H9 (cell line): ENCODE data around the gene KRTAP1-5. TPM values are rescaled to one million over a fixed set of nuclear protein-coding genes. Genes with fewer than 3 reads are reported as not detected.

Experiments used
- DNase-seq: peaks from one replicate; pipeline ENCODE4 v3.0.0-alpha.2; 2017
- H2AFZ ChIP-seq: one replicate; pipeline ENCODE4 v1.6.1; 2013; ENCODE audit warnings: mild to moderate bottlenecking, low read length, control low read depth, moderate library complexity
- H2AK5ac ChIP-seq: 2 replicates; pipeline ENCODE4 v1.6.1; 2013; ENCODE audit warnings: low read length, control low read depth, mixed read lengths; ENCODE audit not compliant: insufficient read length
- H2BK120ac ChIP-seq: one replicate; pipeline ENCODE4 v1.6.1; 2013; ENCODE audit warnings: low read depth, mild to moderate bottlenecking, low read length, control low read depth, inconsistent platforms; ENCODE audit not compliant: poor library complexity, severe bottlenecking
- H2BK12ac ChIP-seq: 2 replicates; pipeline ENCODE4 v1.6.1; 2013; ENCODE audit warnings: low read length, control low read depth, mixed read lengths, low read depth; ENCODE audit not compliant: insufficient read length
- H2BK15ac ChIP-seq: 2 replicates; pipeline ENCODE4 v1.6.1; 2013; ENCODE audit warnings: low read depth, low read length, control low read depth
- H2BK20ac ChIP-seq: one replicate; pipeline ENCODE4 v1.6.1; 2013; ENCODE audit warnings: low read depth, mild to moderate bottlenecking, low read length, control low read depth, inconsistent platforms; ENCODE audit not compliant: poor library complexity, severe bottlenecking
- H2BK5ac ChIP-seq: 2 replicates; pipeline ENCODE4 v1.6.1; 2013; ENCODE audit warnings: low read length, control low read depth, mixed read lengths; ENCODE audit not compliant: insufficient read length
- H3K14ac ChIP-seq: 2 replicates; pipeline ENCODE4 v1.6.1; 2013; ENCODE audit warnings: low read length, control low read depth; ENCODE audit not compliant: insufficient read depth
- H3K18ac ChIP-seq: 2 replicates; pipeline ENCODE4 v1.6.1; 2013; ENCODE audit warnings: low read depth, mild to moderate bottlenecking, mixed read lengths, low read length, control low read depth; ENCODE audit not compliant: insufficient read length
- H3K23ac ChIP-seq: 2 replicates; pipeline ENCODE4 v1.6.1; 2013; ENCODE audit warnings: low read length, control low read depth, mixed read lengths, low read depth; ENCODE audit not compliant: insufficient read length
- H3K23me2 ChIP-seq: 2 replicates; pipeline ENCODE4 v1.6.1; 2013; ENCODE audit warnings: low read depth, mild to moderate bottlenecking, mixed read lengths, low read length, control low read depth; ENCODE audit not compliant: insufficient read length, poor library complexity, severe bottlenecking
- H3K27ac ChIP-seq: 2 replicates; pipeline ENCODE4 v1.5.1; 2013; ENCODE audit warnings: low read length, control low read depth, mixed read lengths, low read depth; ENCODE audit not compliant: insufficient read length
- H3K27me3 ChIP-seq: 2 replicates; pipeline ENCODE4 v1.6.1; 2013; ENCODE audit warnings: low read length, control low read depth, inconsistent platforms; ENCODE audit not compliant: insufficient read depth
- H3K4ac ChIP-seq: 2 replicates; pipeline ENCODE4 v1.6.1; 2013; ENCODE audit warnings: low read depth, mild to moderate bottlenecking, control low read depth, inconsistent platforms, low read length, moderate library complexity
- H3K4me1 ChIP-seq: 2 replicates; pipeline ENCODE4 v1.6.1; 2013; ENCODE audit warnings: low read length, control low read depth, inconsistent platforms; ENCODE audit not compliant: insufficient read depth
- H3K4me2 ChIP-seq: 2 replicates; pipeline ENCODE4 v1.6.1; 2013; ENCODE audit warnings: low read length, control low read depth, mixed read lengths; ENCODE audit not compliant: insufficient read length, insufficient read depth
- H3K56ac ChIP-seq: 2 replicates; pipeline ENCODE4 v1.6.1; 2013; ENCODE audit warnings: low read depth, mild to moderate bottlenecking, mixed read lengths, low read length, control low read depth; ENCODE audit not compliant: insufficient read length
- H3K79me1 ChIP-seq: 2 replicates; pipeline ENCODE4 v1.6.1; 2013; ENCODE audit warnings: low read depth, mild to moderate bottlenecking, moderate library complexity, low read length, control low read depth, inconsistent platforms; ENCODE audit not compliant: insufficient read depth, poor library complexity, severe bottlenecking
- H3K79me2 ChIP-seq: 2 replicates; pipeline ENCODE4 v1.6.1; 2013; ENCODE audit warnings: low read length, control low read depth, inconsistent platforms; ENCODE audit not compliant: insufficient read depth
- H3K9ac ChIP-seq: 2 replicates; pipeline ENCODE4 v1.6.1; 2013; ENCODE audit warnings: low read length, control low read depth, mixed read lengths; ENCODE audit not compliant: insufficient read length; ENCODE audit errors: extremely low read depth
- H3K9me3 ChIP-seq: one replicate; pipeline ENCODE4 v1.6.1; 2013; ENCODE audit warnings: low read depth, low read length, inconsistent platforms; ENCODE audit not compliant: control insufficient read depth
- H3T11ph ChIP-seq: one replicate; pipeline ENCODE4 v1.6.1; 2013; ENCODE audit warnings: mild to moderate bottlenecking, low read length, control low read depth, inconsistent platforms
- H4K20me1 ChIP-seq: one replicate; pipeline ENCODE4 v1.6.1; 2013; ENCODE audit not compliant: control insufficient read depth, insufficient read length, insufficient read depth
- H4K5ac ChIP-seq: 2 replicates; pipeline ENCODE4 v1.6.1; 2013; ENCODE audit warnings: low read depth, mild to moderate bottlenecking, mixed read lengths, low read length, control low read depth; ENCODE audit not compliant: insufficient read length
- H4K8ac ChIP-seq: replicated peaks from 2 replicates; pipeline ENCODE4 v1.6.1; 2013; ENCODE audit warnings: low read length, control low read depth, mixed read lengths, low read depth; ENCODE audit not compliant: insufficient read length
- H4K91ac ChIP-seq: 2 replicates; pipeline ENCODE4 v1.6.1; 2013; ENCODE audit warnings: low read depth, mild to moderate bottlenecking, moderate library complexity, mixed read lengths, low read length, control low read depth; ENCODE audit not compliant: insufficient read length
- H3K27ac Mint-ChIP-seq, 3 experiments: 2 replicates in 2 of 3; 3 replicates in 1 of 3; pipeline ENCODE4 v1.8.0; 2020 to 2021; ENCODE audit warnings: mixed read lengths in 3 of 3, mild to moderate bottlenecking in 1 of 3, moderate library complexity in 1 of 3
- H3K27me3 Mint-ChIP-seq: 2 replicates; pipeline ENCODE4 v1.8.0; 2021; ENCODE audit warnings: low read depth, mild to moderate bottlenecking, moderate library complexity, mixed read lengths
- H3K36me3 Mint-ChIP-seq, 3 experiments: 2 replicates in 2 of 3; 3 replicates in 1 of 3; pipeline ENCODE4 v1.8.0; 2020 to 2021; ENCODE audit warnings: low read depth in 3 of 3, mixed read lengths in 3 of 3; ENCODE audit not compliant: insufficient read depth in 1 of 3
- H3K4me1 Mint-ChIP-seq, 2 experiments: 2 replicates each; pipeline ENCODE4 v1.8.0; 2020; ENCODE audit warnings: mixed read lengths in 2 of 2
- H3K4me3 Mint-ChIP-seq, 2 experiments: 2 replicates in 1 of 2; 3 replicates in 1 of 2; pipeline ENCODE4 v1.8.0; 2020 to 2021; ENCODE audit warnings: mild to moderate bottlenecking in 2 of 2, mixed read lengths in 2 of 2, moderate library complexity in 1 of 2
- H3K9me3 Mint-ChIP-seq, 2 experiments: 2 replicates in 1 of 2; 3 replicates in 1 of 2; pipeline ENCODE4 v1.8.0; 2020; ENCODE audit warnings: mild to moderate bottlenecking in 2 of 2, mixed read lengths in 2 of 2, moderate library complexity in 1 of 2
- CTCF ChIP-seq: fragments of 200-600 bp; sonication (generic); conservative IDR thresholded peaks from 3 replicates; pipeline ENCODE4 v1.8.0; 2021; ENCODE audit warnings: antibody characterized with exemption, mild to moderate bottlenecking
- WGBS: extraction: QIAGEN DNeasy Blood & Tissue Kit; methylation state at CpG from one replicate; pipeline ENCODE4 v1.1.7; 2013; ENCODE audit warnings: missing lambda C conversion rate, low lambda C conversion rate, mixed read lengths; ENCODE audit not compliant: insufficient read length; ENCODE audit errors: extremely low coverage; 5-methylcytosine and 5-hydroxymethylcytosine counted together
- total RNA-seq: library from RNA; stranded (reverse); gene quantifications from 2 replicates; pipeline ENCODE4 v1.2.1, GENCODE V29; 2021

Gene KRTAP1-5
- total RNA-seq, 1 experiment from 2014 or later, result not detected

- H3K18ac ChIP-seq, result no peak overlapping the region
- no peak overlapping the region for H2BK15ac ChIP-seq
- H3T11ph ChIP-seq, result no peak overlapping the region
- H3K79me2 ChIP-seq, result no peaks in the 10 kb centered on the region
- no peak overlapping the region for H4K91ac ChIP-seq
- H3K27me3 Mint-ChIP-seq, result no peaks in the 10 kb centered on the region
- no peak overlapping the region for H3K4ac ChIP-seq
- H3K23ac ChIP-seq, result no peak overlapping the region
- no peak for TF ChIP-seq CTCF
- H2AK5ac ChIP-seq, result no peak overlapping the region
- no peaks in the 10 kb centered on the region for H3K9me3 ChIP-seq
- H4K8ac ChIP-seq, result no peak overlapping the region
- H4K20me1 ChIP-seq, result no peaks in the 10 kb centered on the region
- H3K4me1 ChIP-seq, result 0 out of 2 replicates have a peak, but pooled peaks cover 3% of the 10 kb centered on the region
- no peak overlapping the region for H2BK120ac ChIP-seq
- H3K4me1 Mint-ChIP-seq, result peaks cover 4 to 6% of the 10 kb centered on the region in 2 experiments
- H3K56ac ChIP-seq, result no peak overlapping the region
- H2AFZ ChIP-seq, result no peak overlapping the region
- H3K79me1 ChIP-seq, result no peaks in the 10 kb centered on the region
- no CpG with 5 or more reads among the region's 5 CpGs for WGBS
- no peak overlapping the region for H3K14ac ChIP-seq
- H3K4me3 Mint-ChIP-seq, result no peak overlapping the region
- no peak overlapping the region for H2BK20ac ChIP-seq
- no peak overlapping the region for H3K9ac ChIP-seq
- H3K36me3 Mint-ChIP-seq, result no peaks in the 10 kb centered on the region
- no peak overlapping the region for H3K27ac Mint-ChIP-seq
- no peak overlapping the region for H2BK5ac ChIP-seq
- H3K27me3 ChIP-seq, result no peaks in the 10 kb centered on the region
- no peaks in the 10 kb centered on the region for H3K9me3 Mint-ChIP-seq
- H4K5ac ChIP-seq, result no peak overlapping the region
- no peak for DNase-seq
- H2BK12ac ChIP-seq, result no peak overlapping the region
- H3K27ac ChIP-seq, result no peak overlapping the region
- H3K23me2 ChIP-seq, result no peaks in the 10 kb centered on the region
- H3K4me2 ChIP-seq, result no peak overlapping the region
Measured at GRCh38 chr17:41002814-41003213, 24.2 kb downstream of the KRTAP1-5 start.
